Measurements from ENCODE around the gene ATP5F1D.

The ATP5F1D gene

DNA sequence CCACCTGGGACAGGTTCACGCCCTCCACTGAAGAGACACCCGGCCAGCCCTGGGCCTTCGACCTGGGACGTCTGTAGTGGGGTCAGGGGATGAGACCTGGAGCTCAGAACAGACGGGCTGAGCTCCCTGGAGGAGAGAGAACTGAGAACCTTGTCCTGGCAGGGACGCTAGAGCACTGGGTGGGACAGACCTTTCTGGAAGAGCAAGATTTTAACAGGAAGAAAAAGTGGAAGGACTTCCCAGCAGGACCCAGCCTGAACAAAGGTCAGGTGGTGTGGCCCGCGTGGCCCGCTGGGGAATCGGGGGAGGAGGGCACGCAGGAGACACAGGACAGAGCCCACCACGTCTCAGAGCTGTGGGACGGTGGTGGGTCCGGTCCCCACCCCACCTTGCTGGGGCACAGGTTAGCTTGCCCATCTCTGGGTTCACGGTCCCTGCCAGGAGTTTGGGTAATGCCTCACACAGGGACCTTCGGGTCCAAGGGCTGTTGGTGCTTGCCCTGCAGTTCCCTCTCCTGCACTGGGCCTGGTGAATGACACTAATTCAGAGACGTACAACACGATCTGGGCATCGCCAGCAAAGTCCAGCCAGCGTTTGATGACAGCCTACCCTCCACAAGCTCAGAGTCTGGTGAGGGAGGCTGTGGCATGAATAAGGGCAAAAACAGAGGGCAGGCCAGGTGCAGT lies 42.9 kb downstream of the ATP5F1D start:
- no peak for DNase-seq

DNA sequence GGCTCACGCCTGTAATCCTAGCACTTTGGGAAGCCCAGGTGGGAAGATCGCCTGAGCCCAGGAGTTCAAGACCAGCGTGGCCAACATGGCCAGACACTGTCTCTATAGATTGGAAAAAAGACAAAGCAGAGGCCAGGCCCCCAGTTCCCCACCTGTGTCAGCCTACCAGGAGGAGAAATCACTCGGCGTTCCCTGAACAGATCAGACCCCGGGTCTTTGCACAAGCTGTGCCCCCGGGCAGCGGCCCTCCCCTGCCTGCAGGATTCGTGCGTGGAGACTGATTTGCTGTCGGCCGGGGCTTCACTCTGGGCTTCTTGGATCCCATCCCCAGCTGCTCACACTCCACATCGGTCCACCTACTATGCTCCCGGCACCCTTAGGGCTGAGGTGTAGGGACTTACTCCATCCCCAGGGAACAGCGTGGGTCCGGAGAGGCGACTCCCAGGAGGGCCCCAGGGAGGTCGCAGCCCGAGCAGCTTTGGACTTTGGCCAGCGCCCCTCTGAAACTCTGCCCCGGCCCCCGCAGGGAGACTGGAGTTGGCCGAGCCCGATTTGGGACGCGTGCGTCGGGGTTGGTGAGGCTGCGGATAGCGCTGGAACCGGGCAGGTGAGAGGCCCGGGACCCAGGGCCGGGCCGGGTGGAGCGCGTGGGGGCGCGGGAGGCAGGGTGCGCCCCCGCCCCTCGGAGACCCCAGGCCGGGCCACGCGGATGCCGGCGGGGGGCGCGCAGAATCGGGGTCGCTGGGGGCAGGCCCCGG lies 43.6 kb downstream of the ATP5F1D start:
- no peak for DNase-seq

DNA sequence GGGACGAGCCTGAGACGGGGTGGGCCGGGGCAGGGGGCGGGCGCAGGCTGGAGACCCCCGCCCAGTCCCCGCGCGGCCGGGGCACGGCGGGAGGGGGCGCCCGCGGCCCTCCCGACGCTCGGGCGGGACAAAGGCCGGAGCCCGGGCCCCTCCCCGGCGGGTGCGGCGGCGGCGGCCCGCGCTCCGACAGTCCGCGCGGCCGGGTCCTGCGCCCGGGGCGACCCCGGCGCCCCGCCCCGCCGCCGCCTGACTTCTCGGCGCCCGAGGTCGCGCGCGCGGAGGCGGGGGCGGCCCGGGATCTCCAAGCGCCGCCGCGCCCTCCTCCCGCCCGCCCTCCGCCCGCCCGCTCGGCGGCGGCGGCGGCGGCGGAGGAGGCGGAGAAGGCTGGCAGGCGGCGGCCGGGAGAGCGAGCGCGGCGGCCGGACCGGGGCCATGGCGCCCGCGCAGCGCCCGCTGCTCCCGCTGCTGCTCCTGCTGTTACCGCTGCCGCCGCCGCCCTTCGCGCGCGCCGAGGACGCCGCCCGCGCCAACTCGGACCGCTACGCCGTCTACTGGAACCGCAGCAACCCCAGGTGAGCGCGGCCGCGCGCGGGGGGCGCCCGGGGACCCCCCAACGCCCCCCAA lies 44.3 kb downstream of the ATP5F1D start, which contains the start of gene EFNA2:
TSS of gene EFNA2 (plus strand) at position 137 of the 624 bp plus-strand sequence. CDS start at position 433, 296 bp downstream.
- DNase-seq, result no peak

DNA sequence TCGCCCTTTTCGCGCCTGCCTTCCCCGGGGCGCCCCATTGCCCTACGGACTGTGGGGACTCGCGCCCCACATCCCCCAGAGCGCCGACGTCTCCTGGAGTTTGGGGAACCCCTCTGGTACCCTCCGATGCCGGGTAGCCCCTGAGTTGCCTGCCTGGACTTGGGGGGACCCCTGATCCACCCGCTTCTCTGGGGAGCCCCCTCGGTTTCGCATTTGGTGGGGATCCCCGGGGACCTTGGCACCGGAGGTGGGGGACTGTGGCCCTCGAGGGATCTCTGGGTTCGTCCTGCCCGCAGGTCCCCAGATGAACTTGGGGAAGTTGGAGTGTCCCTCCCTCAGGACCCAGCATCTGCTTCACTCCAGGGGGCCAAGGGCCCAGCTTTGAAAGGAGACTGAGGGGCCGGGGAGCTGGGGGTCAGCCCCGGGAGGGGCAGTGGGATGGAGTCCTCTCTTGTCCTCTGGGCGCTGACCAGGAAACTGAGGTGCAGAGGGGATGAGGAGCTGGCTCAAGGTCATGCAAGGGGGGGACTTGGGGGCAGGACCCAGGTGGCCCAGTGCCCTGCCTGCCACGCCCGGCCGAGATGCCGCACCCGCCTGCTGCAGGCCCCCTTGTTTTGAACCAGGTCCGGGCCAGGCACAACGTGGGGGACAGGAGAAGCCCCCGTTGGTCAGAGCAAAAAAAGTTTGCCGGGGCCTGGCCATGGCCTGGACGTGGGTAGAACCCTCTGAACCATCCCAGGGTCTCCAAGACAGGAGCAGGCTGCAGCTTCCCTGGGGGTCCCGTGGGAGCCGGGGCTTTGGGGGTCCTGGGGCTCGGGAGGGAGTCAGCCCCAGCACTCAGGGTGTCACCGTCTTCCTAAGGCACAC lies 45.2 kb downstream of the ATP5F1D start:
- no peak for DNase-seq

DNA sequence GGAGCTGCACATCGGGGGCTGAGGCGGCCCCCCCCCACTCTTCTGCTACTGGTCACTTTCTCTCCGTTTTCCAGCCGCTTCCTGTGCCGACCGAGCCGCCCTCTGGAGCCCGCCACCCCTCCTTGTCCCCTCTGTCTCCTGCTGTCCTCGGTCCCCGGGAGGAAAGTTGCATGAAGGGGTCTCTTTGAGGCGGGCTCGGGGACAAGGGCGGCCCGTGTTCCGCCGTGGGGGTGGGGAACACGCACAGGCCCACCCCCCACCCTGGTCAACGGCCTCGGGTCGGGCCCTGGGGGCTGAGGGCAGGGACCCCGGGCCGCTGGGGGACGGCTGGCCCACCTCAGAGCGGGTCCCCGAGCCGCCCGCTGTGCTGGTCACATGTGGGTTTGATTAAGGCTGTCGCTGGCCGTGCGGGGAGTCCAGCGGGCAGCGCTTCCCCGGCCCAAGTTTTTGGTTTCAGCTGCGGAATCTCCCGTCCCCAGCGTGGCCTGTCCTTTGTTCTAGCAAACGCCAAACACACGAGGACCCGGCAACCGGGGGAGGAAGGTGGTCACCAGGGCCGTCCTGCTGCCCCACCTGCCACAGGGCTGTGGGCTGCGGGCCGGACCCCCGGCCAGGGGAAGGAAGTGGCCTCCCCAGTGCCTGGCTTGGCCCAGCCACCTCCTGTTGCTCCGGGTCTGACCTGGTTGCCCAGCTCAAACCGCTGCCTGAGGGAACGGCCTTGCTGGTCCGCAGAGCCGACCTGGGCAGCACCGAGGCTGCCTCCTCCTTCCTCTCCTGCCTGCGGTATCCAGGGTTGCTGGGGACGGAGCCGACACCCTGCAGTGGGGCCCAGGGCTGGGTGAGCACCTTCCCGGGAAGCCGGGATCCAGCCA lies 46.0 kb downstream of the ATP5F1D start:
- DNase-seq, result no peak

DNA sequence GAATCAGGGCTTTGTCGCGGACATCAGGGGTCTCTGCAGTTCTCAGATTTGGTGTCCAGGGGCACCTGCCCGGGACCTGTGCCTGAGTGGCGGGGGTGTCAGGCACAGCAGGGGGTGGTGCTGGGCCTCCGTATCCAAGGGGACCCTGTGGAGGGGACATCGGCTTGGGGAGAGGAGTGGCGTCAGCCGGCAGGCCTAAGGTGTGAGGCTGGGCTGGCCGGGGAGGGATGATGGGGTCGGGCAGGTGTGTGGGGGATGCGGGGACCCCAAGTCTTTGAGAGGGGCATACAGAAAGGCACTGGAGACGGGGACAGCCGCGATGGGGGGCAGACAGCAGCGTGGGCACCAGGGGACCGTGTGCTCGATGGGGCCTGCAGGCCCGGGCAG lies 46.7 kb downstream of the ATP5F1D start:
- DNase-seq, result no peak

DNA sequence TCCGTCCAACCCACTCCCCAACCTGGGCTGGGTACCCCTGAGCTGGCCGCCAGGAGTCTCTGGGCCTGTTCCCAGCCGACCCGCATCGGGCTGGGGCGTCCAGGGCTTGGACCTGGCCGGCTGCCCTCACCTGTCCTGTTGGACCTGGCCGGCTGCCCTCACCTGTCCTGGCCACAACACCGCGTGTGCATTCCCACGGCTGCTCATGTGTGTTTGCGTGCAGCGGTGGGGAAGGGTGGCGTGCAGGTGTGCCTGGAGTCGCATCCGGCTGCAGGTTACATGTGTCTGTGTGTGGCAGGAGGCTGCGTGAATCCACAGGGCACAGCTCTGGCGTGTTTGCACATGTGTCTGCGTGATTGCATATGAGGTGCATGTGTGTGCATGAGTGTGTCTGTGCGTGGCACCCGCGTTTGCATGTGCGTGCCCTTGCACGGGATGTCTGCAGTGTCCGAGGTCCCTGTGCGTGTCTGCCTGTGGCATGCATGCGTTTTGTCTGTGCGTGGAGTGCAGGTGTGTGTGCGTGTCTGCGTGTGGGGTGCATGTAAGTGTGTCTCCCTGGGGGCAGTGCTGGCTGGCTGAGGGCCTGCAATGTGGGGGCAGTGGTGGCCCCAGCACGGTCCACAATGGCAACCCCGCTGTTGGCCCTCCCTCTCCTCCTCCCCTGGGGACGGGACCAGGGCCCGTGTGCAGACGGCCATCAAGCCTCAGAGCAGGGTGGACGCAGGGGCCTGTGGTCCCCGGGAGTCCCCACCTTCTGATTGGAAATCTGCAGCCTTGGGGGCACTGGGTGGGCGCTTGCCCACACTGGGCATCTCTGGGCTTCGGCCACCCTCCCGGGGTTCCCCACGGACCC lies 47.5 kb downstream of the ATP5F1D start:
- no peak for DNase-seq

DNA sequence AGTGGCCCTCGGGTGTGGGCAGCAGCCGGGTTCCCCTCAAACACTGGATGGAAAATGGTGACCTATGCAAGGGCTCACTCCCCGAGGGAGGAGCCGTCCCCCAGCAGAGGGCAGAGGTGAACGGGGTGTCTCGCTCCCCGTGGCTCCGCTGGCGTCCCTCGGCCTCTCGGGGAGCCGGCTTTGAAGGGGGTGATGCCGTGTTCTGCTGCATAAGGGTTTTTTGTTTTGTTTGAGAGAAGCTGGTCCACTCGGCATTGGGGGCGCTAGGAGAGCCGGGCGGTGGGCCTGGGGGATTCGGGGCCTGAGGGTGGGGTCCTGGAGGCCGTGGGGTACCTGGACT lies 48.1 kb downstream of the ATP5F1D start:
- no peak for DNase-seq

DNA sequence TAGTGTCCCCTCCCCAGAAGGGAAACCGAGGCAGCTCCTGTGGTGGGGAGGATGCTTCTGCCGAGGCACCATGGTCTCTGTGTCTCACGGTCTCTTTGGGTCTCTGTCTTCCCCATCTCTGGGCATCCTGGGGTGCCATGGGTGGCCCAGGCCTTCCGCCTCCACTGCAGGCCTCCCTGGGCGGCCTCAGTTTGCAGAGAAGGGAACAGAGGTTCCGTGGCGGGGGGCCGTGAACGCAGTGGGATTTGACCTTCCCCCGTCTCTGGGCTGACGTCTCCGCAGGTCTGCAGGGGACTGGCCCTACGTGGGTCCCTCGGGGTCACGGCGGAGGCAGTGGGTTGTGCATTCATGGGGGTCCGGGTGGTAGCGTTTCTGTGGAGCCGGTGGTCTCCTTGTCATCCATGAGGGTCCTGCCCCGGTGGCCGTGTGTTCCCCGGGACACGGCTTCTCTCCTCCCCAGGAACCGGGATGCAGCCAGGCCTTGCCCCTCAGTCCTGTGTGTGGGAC lies 48.7 kb downstream of the ATP5F1D start:
- DNase-seq, result no peak

DNA sequence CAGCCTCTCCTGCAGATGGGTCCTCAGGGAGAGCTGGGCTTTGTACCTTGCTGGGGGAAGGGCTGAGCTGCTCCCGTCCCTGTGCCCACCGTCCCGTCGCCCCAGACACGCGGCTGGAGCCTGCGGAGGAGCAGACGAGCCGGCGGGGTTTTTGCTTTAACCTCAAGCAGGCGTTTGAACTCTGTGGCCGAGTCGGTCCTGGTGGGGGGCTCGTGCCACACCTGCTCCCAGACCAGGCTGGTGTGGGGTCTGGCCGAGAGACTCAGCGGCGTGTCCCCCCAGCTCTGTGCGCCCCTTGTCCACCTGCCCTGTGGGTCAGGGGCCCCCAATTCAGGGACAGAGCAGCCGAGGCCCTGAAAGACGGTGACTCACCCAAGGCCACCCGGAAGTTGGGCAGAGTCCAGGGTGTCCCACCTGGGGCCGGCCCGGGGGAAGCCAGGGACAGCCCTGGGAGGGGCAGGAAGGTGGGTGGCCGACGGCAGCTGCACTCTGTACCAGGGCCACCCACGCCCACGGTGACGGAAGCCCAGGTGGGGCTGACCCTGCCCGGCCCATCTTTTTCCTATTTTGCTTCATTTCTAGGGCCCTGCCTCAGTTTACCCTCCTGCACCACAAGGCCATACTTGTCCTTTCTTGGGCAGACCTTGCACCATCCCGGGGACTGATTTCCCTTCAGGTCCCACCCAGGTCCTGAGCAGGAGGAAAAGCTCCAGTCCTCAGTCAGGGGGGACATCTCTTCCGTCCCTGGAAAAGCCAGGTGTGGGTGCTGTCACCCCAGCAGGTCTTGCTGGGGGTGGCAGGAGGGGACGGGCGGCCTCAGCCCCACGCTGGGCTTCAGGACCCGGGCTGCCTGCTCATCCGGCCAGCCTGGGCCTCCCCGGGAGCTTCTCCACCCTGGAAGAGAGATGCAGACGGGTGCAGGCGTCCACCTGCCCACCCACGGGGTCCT lies 49.4 kb downstream of the ATP5F1D start:
- no peak for DNase-seq

DNA sequence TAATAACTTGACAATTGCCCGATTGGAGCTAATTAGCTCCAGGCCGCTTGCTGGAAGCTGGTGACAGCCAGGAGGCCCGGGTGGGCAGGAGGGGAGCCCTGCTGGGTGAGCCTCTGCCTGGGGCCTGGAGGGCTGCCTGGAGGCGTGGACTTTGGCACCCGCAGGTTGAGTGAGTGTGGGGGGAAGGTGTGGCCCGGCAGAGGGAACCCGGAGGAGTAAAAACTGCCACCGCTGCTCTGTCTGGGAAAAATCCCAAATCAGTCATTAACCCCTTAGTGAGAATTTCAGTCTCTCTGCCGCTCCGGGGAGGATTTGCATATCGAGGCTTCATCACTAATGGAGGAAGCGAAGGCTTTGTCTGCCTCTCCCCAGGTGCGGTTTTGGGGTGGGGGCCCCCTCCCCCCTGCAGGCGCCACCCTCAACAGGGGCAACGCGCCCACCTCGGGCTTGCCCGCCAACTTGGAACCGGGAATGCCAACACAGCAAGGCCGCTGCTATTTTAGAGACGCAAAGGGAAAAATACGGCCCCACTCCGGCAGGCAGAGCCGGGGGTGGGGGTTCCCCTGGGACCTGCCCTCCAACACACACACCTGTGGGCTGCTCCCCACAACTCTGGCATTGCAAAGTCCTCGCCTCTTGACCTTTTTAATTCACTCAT lies 50.3 kb downstream of the ATP5F1D start:
- DNase-seq, result no peak

DNA sequence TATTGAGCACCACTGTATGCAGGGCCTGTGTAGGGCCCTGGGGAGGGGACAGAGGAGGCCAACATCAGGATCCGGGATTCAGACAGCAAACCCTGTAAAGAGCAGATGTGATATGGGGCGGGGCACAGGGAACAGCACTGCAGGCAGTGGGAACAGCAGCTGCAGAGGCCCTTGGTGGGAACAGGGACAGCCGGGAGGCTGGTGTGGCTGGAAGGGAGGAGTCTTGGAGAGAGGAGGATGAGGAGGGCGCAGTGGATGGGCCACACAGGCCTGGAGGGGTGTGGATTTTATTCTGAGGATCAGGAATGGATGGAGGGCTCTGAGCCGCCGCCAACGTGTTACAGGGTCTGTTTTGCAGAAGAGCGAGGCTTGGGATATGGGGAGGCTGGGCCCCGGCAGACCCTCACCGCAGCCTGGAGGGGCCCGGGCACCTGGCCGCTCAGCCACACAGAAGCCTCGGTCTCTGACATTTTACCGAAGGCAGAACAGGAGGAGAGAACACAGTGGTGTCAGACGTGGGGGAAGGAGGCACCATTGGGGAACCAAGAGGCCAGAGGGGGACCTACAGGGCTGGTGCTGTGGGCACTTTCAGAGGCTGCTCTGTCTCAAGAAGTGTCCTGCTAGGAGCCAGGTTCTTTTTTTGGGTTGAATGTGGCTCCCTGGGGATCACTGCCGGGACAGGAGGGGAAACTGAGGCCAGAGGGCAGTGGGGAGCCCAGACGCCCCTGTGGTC lies 51.0 kb downstream of the ATP5F1D start:
- no peak for DNase-seq

DNA sequence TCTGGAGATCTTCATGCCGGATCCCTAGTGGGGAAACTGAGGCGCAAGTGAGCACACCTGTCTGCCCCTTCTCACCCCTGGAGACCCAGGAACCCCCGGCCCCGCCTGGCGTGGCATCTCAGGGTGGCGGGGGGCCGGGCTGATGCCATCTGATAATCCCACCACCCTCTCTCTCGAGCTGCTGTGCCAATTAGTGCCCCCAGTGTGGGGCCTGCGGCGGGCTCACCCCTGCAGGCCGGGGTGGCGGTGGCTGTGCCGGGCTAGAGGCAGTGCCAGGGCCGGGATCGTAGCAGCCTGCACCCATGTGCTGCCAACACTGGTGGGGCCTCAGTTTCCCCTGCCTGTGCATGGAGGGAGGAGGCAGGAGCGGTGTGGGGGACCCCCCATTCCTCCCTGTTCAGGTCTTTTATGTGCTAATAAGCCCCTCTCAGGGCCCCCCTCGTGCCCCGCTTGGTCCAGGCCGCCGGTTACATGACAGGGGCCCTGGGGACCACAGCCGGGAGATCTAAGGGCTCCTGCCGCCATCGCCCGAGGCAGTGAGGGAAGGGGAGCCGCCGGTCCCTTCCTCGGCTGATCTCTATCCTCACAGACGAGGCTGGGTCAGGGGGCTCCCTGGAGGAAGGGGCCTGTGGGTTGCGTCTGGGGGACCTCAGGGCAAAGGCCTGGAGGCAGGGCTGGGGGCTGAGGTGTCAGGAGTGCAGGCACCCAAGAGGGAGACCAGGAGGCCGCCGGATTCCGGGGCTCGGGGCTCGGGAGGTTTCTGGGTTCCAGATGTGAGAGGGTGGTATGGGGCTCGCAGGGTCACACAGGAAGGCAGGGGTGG lies 52.4 kb downstream of the ATP5F1D start:
- no peak for DNase-seq
